K562 (cell line): ENCODE results near the gene PRAME. TPM values are rescaled to one million over a fixed set of nuclear protein-coding genes. Genes with fewer than 3 reads are reported as not detected.

Experiments used
- EHMT2 ChIP-seq: fragments of 450-650 bp; IDR thresholded peaks from 2 replicates; pipeline ENCODE4 v1.6.1; 2018; ENCODE audit warnings: antibody characterized with exemption
- ERF ChIP-seq: fragments of 450-650 bp; formaldehyde crosslinking; IDR thresholded peaks from 2 replicates; pipeline ENCODE4 v1.4.0; 2020; ENCODE audit warnings: mild to moderate bottlenecking, mixed read lengths
- ETV6 ChIP-seq, 3 experiments: fragments of 150-350 bp in 1 of 3; sonication (generic) in 1 of 3; formaldehyde crosslinking in 1 of 3; IDR thresholded peaks; 2 replicates each; pipeline versions ENCODE4 v1.6.1 to v1.8.0; 2014 to 2022; ENCODE audit warnings: borderline replicate concordance in 2 of 3, low read depth in 2 of 3, antibody characterized with exemption in 1 of 3, low read length in 1 of 3, mild to moderate bottlenecking in 1 of 3, missing genetic modification reagents in 1 of 3
- GABPB1 ChIP-seq: sonication (generic); formaldehyde crosslinking; IDR thresholded peaks from 2 replicates; pipeline ENCODE4 v1.8.0; 2022; ENCODE audit warnings: mild to moderate bottlenecking, missing genetic modification reagents
- MEF2A ChIP-seq: IDR thresholded peaks from 2 replicates; pipeline ENCODE4 v1.6.1; 2011; ENCODE audit warnings: low read depth, mild to moderate bottlenecking, low read length, moderate library complexity; ENCODE audit not compliant: control insufficient read depth
- NR3C1 ChIP-seq: sonication (generic); formaldehyde crosslinking; IDR thresholded peaks from 2 replicates; pipeline ENCODE4 v1.8.1; 2022; ENCODE audit warnings: missing genetic modification reagents
- POLR2B ChIP-seq: fragments of 450-650 bp; IDR thresholded peaks from 2 replicates; pipeline ENCODE4 v1.6.1; 2018; ENCODE audit warnings: low read depth; ENCODE audit not compliant: partially characterized antibody
- RAD51 ChIP-seq: fragments of 450-650 bp; IDR thresholded peaks from 2 replicates; pipeline ENCODE4 v1.7.1; 2016; ENCODE audit warnings: low read depth, mild to moderate bottlenecking, borderline replicate concordance
- SIRT6 ChIP-seq: IDR thresholded peaks from one replicate; pipeline ENCODE4 v1.6.1; 2012; ENCODE audit warnings: low read depth, mild to moderate bottlenecking, control low read depth, inconsistent platforms, low read length, moderate library complexity
- SMARCA5 ChIP-seq: fragments of 450-650 bp; IDR thresholded peaks from 2 replicates; pipeline ENCODE4 v1.6.1; 2016
- SP1 ChIP-seq: sonication (generic); formaldehyde crosslinking; IDR thresholded peaks from 2 replicates; pipeline ENCODE4 v1.8.1; 2022; ENCODE audit warnings: mild to moderate bottlenecking, missing genetic modification reagents
- STAG1 ChIP-seq: sonication (generic); formaldehyde crosslinking; IDR thresholded peaks from 2 replicates; pipeline ENCODE4 v1.5.0; 2020; ENCODE audit warnings: missing genetic modification reagents, borderline replicate concordance
- STAT5B ChIP-seq: fragments of 250-450 bp; sonication (Bioruptor Pico); IDR thresholded peaks from 2 replicates; pipeline ENCODE4 v1.8.0; 2021; ENCODE audit warnings: mild to moderate bottlenecking, inconsistent platforms
- TCF15 ChIP-seq: fragments of 250-450 bp; sonication (Bioruptor Pico); IDR thresholded peaks from 2 replicates; pipeline ENCODE4 v1.8.0; 2022; ENCODE audit warnings: moderate library complexity, mild to moderate bottlenecking, inconsistent platforms
- TCFL5 ChIP-seq: fragments of 250-450 bp; sonication (Bioruptor Pico); conservative IDR thresholded peaks from 2 replicates; pipeline ENCODE4 v1.6.1; 2021; ENCODE audit warnings: mild to moderate bottlenecking, moderate library complexity, matching md5 sums
- TOE1 ChIP-seq, 2 experiments: fragments of 450-650 bp in 1 of 2; sonication (generic) in 1 of 2; formaldehyde crosslinking in 1 of 2; IDR thresholded peaks; 2 replicates each; pipeline versions ENCODE4 v1.7.1 to v1.8.0; 2016 to 2022; ENCODE audit warnings: borderline replicate concordance in 2 of 2, mild to moderate bottlenecking in 2 of 2, antibody characterized with exemption in 1 of 2, inconsistent platforms in 1 of 2, low read depth in 1 of 2, missing genetic modification reagents in 1 of 2, moderate library complexity in 1 of 2
- ZNF140 ChIP-seq: fragments of 250-450 bp; sonication (Bioruptor Pico); IDR thresholded peaks from 2 replicates; pipeline ENCODE4 v1.8.0; 2021; ENCODE audit warnings: moderate library complexity, mild to moderate bottlenecking, inconsistent platforms
- ZNF699 ChIP-seq: fragments of 250-450 bp; sonication (Bioruptor Pico); IDR thresholded peaks from 2 replicates; pipeline ENCODE4 v1.8.0; 2021; ENCODE audit warnings: mild to moderate bottlenecking, moderate library complexity; ENCODE audit not compliant: insufficient replicate concordance
- polyA plus RNA-seq, 8 experiments: library from polyadenylated mRNA; depleted of rRNA in 4 of 8; stranded (reverse) in 5 of 8; unstranded in 3 of 8; fragments of >200 nt; fragmentation: Nextera tagmentation in 2 of 8; fragmentation: Illumina TruSeq in 1 of 8; extraction: Ambion mirVana in 2 of 8; extraction: Trizol in 1 of 8; gene quantifications; 2 replicates each; pipeline versions ENCODE4 v1.2.1 to v1.2.3, GENCODE V29; 2011 to 2014; ENCODE audit warnings: inconsistent platforms in 1 of 8, missing spikeins in 1 of 8
- total RNA-seq, 7 experiments: library from RNA; depleted of rRNA in 6 of 7; stranded (reverse); fragments of >200 nt in 6 of 7; fragmentation: Illumina TruSeq in 2 of 7; extraction: Trizol in 2 of 7; gene quantifications; 2 replicates each; pipeline versions ENCODE4 v1.2.1 to v1.2.3, GENCODE V29; 2011 to 2021; ENCODE audit warnings: low replicate concordance in 1 of 7
- TF ChIP-seq, protein P1 (sequence below), 2 experiments: fragments of 450-650 bp in 1 of 2; IDR thresholded peaks; 2 replicates each; pipeline ENCODE4 v1.6.1; 2011 to 2017; ENCODE audit warnings: low read depth in 2 of 2, antibody characterized with exemption in 1 of 2, borderline replicate concordance in 1 of 2, low read length in 1 of 2, mild to moderate bottlenecking in 1 of 2, mixed read lengths in 1 of 2; ENCODE audit not compliant: control insufficient read depth in 1 of 2
- TF ChIP-seq, protein P2 (sequence below): IDR thresholded peaks from 2 replicates; pipeline ENCODE4 v1.6.1; 2011; ENCODE audit warnings: borderline replicate concordance, low read depth, mild to moderate bottlenecking, moderate library complexity, low read length; ENCODE audit not compliant: insufficient read depth, poor library complexity, severe bottlenecking

The PRAME gene
- total and polyA plus RNA-seq, 9 of the 15 experiments (the other 6 are each of a cell fraction or from before 2014, with no cell fraction given): 662 to 2,141 (median 1,142) TPM

DNA sequence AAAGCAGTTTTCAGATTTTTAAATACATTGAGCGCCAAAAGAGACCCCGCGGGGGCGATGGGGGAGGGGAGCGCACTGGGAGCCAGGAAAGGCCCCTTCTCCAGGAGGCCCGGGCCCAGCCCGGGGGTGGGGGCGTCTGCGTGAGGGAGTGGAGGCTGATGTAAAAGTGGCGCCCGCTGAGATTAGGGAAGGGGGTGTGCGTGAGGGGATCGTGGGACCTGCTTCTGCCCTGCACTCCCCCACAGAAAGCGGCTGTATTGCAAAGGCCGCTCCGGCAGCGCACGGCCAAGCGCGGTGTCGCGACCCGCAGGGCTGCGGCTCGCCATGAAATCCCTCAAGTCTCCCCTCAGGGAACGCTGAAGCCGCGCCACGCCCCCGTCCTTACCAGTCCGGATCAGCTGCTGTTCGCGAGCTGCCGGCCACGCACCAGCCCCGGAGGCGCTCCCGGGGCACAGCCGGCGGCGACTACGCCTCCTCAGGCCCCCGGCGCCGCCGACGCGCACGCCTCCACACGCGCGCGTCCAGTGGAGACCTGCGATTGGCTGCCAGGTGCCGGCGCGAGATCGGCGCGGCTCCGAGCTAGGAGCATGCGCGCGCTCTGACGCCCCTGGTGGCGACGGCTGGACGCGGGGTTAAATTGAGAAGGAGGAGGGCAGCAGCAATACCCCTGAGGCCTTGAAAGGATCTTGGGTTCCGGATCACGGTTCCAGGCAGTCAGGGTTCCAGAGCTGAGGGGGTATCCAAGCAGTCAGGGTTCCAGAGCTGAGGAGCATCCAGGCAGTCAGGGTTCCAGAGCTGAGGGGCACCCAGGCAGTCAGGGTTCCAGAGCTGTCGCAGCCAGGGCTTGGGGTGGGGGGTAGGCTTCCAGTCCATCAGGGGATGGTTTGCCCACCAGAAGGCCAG lies 50.5 kb downstream of the PRAME start, which contains the start of gene ZNF280B (continued):
- no peak for TF ChIP-seq MEF2A
- TF ChIP-seq, protein P1, sequence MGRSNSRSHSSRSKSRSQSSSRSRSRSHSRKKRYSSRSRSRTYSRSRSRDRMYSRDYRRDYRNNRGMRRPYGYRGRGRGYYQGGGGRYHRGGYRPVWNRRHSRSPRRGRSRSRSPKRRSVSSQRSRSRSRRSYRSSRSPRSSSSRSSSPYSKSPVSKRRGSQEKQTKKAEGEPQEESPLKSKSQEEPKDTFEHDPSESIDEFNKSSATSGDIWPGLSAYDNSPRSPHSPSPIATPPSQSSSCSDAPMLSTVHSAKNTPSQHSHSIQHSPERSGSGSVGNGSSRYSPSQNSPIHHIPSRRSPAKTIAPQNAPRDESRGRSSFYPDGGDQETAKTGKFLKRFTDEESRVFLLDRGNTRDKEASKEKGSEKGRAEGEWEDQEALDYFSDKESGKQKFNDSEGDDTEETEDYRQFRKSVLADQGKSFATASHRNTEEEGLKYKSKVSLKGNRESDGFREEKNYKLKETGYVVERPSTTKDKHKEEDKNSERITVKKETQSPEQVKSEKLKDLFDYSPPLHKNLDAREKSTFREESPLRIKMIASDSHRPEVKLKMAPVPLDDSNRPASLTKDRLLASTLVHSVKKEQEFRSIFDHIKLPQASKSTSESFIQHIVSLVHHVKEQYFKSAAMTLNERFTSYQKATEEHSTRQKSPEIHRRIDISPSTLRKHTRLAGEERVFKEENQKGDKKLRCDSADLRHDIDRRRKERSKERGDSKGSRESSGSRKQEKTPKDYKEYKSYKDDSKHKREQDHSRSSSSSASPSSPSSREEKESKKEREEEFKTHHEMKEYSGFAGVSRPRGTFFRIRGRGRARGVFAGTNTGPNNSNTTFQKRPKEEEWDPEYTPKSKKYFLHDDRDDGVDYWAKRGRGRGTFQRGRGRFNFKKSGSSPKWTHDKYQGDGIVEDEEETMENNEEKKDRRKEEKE (IDR thresholded peaks at IDR 0.05; ENCODE audit: borderline replicate concordance in 1 of 2, control insufficient read depth in 1 of 2, low read depth in 2 of 2, low read length in 1 of 2): no peak
- no peak for TF ChIP-seq TCFL5 (CRISPR knock-in tag)
- no peak for TF ChIP-seq POLR2B
- TF ChIP-seq SP1: peak; percentile 97
- peak; percentile 87 for TF ChIP-seq GABPB1 (CRISPR knock-in tag)
- TF ChIP-seq STAG1 (CRISPR knock-in tag): no peak
- no peak for TF ChIP-seq TOE1 (IDR thresholded peaks at IDR 0.05; ENCODE audit: borderline replicate concordance)
- peak; percentile 98 for TF ChIP-seq TOE1 (CRISPR knock-in tag; IDR thresholded peaks at IDR 0.05; ENCODE audit: borderline replicate concordance, low read depth)
- TF ChIP-seq, protein P2, sequence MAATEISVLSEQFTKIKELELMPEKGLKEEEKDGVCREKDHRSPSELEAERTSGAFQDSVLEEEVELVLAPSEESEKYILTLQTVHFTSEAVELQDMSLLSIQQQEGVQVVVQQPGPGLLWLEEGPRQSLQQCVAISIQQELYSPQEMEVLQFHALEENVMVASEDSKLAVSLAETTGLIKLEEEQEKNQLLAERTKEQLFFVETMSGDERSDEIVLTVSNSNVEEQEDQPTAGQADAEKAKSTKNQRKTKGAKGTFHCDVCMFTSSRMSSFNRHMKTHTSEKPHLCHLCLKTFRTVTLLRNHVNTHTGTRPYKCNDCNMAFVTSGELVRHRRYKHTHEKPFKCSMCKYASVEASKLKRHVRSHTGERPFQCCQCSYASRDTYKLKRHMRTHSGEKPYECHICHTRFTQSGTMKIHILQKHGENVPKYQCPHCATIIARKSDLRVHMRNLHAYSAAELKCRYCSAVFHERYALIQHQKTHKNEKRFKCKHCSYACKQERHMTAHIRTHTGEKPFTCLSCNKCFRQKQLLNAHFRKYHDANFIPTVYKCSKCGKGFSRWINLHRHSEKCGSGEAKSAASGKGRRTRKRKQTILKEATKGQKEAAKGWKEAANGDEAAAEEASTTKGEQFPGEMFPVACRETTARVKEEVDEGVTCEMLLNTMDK: no peak
- TF ChIP-seq ZNF699 (CRISPR knock-in tag): no peak
- no peak for TF ChIP-seq ERF
- no peak for TF ChIP-seq SIRT6
- no peak for TF ChIP-seq ETV6 (IDR thresholded peaks at IDR 0.05; ENCODE audit: borderline replicate concordance in 1 of 2, low read depth in 2 of 2, low read length in 1 of 2)
- peak; percentile 90; the same call in 1 of the 2 replicates for TF ChIP-seq ETV6 (CRISPR knock-in tag; IDR thresholded peaks at IDR 0.05; ENCODE audit: borderline replicate concordance)
- no peak for TF ChIP-seq NR3C1
- no peak for TF ChIP-seq STAT5B (CRISPR knock-in tag)
- TF ChIP-seq TCF15 (CRISPR knock-in tag): no peak
- TF ChIP-seq EHMT2: no peak
- no peak for TF ChIP-seq RAD51
- TF ChIP-seq SMARCA5: no peak
- no peak for TF ChIP-seq ZNF140 (CRISPR knock-in tag)
